ENCODE results near the gene MXD1.
"Not testable (repeated sequence)": the region's sequence is repeated elsewhere in the genome, so short reads cannot be mapped to it uniquely, and the experiment has no call there.

Gene MXD1

DNA sequence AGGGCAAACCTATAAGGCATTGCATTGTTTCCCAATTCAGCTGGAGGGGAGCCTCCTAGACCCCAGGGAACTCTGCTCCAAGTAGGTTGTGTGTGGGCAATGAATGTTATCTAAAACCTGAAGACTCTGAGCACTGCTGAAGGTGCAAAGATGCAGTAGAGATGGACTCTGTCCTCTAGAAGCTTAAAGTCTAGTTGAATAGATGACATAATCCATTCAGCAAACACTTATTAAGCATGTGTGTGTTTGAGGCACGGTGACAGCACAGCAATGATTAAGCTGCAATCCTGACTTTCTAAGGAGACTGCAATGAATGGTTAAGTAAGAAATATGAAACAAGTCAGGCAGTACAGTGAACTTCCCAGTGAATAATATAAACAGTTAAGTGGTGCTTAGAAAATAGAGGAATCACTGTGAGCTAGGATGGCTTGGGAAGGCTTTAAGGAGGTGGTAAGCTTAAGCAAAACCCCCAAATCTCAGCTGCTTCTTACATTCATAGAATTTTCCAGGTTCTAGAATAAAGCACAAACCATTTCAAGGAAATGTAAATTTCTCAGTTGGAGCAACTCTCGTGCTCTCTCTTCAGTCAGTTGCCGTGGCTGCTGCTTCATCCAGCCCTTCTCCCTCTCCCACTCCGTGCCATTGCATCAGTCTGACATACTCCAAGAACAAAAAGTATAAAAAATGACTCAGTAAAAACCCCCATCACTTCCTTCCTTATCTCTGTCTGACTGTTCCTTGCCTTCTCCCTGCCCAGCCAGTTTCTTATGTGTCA, 19.1 kb downstream of the MXD1 start:
- peak; percentile 85 for DNase-seq (ENCODE audit: low spot score)

DNA sequence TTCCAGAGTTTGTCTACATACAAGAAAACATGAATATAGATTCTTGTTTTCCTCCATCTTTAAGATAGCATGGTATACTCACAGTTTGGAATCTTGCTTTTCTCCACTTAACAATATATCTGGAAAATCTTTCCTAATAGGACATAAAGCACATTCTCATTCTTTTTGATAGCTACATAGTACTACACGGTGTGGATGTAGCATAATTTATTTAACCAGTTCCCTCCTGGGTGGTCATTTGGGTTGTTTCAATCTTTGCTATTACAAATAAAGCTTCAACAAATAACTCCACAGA, 19.7 kb downstream of the MXD1 start:
- DNase-seq (ENCODE audit: low spot score), result no peak

DNA sequence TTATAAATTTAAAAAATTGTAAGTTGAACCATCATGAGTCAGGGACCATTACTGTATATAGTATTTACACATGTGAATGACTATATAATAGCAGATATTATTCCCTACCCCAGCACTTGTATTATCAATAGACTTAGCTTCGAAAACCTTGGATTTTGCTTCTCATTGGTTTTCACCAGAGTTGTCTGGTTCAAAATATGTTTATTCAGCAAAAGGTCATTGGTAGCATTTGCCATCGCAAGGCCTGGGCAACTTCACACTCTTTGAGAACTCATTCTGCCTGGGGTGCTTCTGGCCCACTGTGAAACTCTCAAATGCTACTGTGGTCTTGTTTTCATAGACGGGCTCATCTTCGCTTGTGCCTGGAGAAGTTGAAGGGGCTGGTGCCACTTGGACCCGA, 20.1 kb downstream of the MXD1 start:
- no peak for DNase-seq (ENCODE audit: low spot score)

DNA sequence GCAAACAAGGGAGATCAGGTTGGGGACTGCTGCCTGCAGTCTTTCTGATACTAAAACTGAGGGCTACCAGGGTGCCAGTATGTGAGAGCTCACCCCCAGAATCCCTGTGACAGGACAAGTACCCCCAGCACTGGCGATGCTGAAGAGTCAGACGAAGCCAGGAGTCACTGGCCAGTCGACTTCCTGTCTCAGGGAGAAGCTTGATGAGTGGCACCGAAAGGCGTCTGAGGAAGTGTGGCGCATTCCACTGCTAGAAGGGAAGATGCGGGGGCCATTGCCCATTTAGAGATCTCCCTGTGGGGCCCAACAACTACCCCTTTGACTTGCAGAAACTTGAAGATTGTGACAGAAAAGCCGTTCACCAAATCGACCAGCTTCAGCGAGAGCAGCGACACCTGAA, 22.0 kb downstream of the MXD1 start:
- DNase-seq (ENCODE audit: low spot score), result no peak

DNA sequence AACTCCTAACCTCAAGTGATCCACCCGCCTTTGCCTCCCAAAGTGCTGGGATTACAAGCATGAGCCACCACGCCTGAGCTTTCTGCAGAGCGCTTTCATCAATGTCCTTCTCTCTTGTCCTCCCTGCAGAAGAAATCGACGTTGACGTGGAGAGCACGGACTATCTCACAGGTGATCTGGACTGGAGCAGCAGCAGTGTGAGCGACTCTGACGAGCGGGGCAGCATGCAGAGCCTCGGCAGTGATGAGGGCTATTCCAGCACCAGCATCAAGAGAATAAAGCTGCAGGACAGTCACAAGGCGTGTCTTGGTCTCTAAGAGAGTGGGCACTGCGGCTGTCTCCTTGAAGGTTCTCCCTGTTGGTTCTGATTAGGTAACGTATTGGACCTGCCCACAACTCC, 23.1 kb downstream of the MXD1 start:
- DNase-seq (ENCODE audit: low spot score), result no peak

DNA sequence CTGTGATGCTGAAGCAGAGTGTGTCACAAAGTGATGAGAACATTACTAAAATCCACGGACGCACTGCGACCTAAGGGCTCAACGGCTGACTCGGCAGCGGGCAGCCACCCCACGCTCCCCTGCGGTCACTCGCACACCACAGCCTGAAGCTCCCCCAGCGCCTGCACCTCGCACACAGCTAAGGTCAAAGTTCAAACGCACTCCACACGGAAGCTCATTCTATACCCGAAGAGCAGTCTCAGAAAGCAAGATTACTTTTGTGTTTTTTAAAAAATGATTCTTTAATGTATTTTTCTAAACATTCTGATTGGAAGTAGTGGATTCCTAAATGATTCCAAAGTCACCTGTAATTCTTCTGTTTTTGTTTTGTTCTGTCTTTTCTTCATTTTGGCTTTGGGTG, 24.8 kb downstream of the MXD1 start:
- DNase-seq (ENCODE audit: low spot score), result no peak

DNA sequence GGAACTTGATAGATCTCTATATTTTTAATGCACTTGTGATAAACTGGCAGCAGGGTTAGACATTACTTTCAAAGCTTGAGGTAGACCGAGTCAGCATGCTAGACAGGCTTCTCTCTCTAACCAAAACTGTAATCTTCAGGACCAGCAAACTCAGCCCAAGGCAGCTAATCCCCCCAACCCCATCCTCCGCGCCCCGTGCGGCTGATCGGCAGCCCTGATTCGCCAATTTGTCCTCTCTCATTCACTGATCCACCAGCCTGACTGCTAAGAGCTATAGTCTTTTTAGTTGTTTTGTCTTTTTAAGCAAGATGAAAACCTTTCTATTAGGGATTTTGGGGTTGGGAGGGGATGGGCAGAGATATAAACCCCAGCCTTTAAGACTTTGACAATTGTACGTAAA, 25.8 kb downstream of the MXD1 start:
- no peak for DNase-seq (ENCODE audit: low spot score)

DNA sequence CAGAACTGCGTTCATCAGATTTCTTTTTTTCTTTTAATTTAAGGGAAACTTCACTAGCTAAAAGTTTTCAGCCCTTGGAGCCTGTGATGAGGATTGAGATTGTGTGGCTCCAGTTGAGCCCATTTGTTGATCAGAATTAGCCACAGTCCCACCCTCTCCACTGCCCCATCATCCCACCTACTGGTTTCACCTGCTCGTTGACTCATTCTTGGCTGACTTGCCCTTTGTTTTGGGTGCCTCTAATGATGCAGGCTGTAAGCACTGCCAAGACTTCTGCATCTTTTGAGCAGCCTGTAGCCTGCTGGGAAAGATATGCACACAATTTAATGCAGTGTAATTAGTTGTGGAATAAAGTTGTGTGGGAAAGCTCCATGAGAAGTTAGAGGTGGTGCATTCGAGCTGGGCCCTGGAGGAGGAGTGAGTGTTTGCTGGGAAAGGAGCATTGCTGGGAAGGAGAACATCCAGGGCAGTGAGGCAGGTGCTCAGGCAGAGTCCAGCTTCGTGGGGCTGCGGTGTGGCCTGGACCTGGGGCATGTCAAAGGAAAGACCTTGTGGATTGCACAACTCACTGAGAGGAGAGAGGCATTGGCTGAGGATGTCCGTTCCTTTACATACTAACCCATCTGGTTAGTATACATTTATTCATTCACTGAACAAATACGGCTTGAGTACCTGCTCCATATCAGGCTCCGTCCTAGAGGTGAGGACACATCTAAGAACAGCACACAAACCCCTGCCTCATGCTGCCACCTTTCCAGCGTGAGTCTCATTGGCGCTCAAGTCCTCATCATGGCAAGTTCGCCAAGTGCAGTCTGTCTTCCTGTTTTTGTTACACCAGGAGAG, 28.3 kb downstream of the MXD1 start:
- DNase-seq (ENCODE audit: low spot score), result no peak

DNA sequence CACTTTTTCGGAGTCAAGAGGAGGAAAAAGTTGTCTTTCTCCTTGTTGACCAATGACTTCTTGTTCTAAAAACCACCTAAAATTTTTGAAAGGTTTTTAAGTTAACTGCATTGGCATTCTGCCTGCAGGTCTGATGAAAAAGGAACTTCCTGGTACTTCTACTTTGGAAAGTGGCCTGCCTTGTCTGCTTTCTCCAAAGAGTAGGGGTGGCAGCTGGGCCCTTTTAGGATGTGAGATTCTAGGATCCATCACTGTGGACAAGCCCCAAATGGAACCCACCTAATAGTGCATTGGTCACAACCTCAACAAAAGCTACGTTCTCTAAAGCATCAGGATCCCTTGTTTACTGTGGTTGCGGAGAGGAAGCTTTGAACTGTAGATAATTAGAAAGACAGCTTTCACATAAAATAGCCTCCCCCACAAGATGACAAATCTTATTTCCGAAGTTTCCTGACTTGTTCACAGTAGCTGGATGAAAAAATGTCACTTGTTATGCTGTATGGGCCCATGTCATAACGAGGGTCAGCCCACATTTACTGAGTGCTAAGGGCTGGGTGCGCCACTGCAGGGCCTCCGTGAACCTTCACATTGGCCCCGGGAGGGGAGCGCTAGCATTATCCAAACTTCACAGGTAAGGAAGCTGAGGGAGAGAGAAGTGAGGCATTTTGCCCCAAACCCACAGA, 29.1 kb downstream of the MXD1 start:
- DNase-seq (ENCODE audit: low spot score), result no peak

DNA sequence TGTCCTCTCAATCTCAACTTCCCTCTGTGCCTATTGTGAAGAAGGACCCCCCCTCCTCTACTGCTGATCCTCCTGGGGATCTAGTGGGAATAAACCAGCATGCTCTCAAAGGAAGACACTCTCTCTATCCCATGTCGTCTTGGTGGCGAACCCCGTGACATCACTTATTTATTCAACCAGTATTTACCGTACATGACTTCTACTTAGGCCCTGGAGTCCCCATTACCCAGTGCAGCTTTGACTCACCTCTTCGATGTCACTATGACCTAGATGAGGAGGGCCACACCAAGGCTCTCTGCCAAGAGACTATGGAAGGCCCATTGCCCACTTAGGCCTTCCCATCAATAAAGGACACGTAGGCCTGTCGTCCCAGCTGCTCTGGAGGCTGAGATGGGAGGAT, 29.8 kb downstream of the MXD1 start:
- no peak for DNase-seq (ENCODE audit: low spot score)

DNA sequence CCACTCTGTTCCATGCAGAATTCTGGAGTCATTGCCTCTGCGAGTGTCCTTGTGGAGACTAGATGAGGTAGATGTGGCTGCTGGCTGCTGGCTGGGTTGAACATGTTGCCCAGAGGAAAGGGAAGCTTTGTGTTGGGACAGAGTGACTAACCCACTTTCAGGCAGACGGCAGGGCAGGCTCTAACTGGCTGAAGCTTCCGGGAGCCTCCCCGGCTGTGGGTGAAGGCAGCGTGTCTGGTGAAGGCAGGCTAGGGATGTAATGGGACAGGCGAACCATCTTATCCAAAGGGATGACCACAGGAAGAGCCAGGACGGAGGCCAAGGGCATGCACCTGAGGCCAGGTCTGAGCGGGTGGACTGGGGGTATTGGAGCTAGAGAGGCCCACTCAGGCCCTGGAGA, 30.5 kb downstream of the MXD1 start:
- no peak for DNase-seq (ENCODE audit: low spot score)

DNA sequence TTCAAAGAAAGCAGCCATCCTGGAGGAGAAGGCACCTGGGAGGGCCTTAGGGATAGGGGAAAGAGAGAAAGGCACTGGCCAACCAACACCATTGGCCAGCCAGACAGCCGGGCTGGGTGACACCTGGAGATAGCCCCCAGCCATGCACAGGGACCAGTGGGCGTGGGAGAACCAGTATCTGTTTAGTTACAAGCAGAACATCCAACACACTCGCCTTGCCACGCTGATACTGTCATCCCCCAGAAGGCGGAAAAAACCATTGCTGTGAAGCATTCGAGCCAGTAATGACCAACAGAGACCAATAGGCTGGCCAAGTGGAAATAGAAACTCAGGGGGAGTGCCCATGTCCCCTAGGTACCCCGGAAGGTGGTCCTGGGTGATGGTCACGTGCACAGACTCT, 31.0 kb downstream of the MXD1 start:
- DNase-seq (ENCODE audit: low spot score), result no peak

DNA sequence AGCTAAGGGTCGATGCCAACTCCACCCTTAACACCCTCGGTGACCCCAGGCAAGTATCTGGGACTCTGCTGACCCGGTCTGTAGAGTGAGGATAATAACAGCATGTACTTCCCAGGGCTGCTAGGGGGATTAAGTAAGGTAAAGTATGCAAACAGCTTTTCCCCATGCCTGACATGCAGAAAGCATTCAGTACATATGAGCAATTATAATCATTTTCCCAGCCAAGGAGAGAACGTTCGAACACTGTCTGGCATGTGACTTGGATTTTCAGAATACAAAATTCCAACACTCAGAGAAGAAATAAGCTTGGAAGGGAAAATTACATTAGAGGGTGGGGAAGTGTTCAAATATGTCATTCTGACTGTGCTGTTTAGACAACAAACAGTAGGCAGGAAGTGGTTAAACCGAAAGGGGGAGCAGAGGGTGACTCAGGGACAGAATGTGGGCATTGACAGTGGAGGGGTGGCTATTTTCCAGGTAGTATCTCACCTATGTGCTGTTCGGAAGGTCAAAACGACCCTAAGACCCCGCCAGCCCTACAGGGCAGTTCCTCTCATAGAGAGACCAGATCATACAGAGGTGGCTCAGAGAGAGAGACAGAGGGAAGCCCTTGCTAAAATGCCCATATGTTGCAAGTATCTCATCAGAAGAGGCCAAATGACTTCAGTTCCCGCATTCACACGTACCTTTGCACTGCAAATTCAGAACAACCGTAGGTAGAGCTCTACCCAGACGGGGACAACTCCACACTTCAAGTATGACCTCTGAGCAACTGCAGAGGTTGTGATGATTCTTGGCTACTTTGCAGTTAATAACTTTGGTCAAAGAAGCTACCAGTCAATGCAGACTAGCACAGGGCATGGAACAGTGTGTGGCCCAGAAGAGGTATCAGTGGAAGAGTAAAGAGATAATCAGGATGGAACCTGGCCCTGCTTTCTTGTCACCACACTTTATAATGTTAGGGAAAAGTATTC, 31.7 kb downstream of the MXD1 start:
- peak; percentile 69 for DNase-seq (ENCODE audit: low spot score)

DNA sequence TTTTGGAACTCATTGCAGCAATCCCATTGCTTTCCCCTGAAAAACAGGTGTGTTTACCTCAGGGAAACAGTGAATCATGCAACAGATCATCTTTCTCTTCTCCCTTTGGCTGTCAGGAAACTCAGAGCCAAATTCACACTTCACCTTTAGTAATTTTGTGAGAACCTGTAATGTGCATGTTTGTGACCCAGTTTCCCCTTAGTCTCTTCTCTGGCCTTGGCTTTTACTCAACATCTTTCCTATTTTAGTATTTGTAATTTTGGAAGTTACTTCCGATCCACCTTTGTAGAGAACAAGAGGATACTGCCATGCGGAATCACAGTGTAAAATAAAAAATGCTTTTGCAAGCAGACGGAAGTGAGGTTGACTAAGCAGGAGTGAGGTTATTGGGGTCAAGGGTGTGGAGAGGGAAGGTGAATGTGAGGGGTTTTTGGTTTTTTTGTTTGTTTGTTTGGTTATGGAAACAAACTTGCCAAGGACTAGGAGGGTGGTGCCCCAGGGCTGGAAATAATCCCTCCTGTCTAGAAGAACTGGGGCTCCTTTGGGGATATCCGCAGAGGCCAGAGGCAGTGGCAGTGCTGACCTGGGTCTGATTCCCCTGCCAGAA, 32.5 kb downstream of the MXD1 start:
- no peak for DNase-seq (ENCODE audit: low spot score)

DNA sequence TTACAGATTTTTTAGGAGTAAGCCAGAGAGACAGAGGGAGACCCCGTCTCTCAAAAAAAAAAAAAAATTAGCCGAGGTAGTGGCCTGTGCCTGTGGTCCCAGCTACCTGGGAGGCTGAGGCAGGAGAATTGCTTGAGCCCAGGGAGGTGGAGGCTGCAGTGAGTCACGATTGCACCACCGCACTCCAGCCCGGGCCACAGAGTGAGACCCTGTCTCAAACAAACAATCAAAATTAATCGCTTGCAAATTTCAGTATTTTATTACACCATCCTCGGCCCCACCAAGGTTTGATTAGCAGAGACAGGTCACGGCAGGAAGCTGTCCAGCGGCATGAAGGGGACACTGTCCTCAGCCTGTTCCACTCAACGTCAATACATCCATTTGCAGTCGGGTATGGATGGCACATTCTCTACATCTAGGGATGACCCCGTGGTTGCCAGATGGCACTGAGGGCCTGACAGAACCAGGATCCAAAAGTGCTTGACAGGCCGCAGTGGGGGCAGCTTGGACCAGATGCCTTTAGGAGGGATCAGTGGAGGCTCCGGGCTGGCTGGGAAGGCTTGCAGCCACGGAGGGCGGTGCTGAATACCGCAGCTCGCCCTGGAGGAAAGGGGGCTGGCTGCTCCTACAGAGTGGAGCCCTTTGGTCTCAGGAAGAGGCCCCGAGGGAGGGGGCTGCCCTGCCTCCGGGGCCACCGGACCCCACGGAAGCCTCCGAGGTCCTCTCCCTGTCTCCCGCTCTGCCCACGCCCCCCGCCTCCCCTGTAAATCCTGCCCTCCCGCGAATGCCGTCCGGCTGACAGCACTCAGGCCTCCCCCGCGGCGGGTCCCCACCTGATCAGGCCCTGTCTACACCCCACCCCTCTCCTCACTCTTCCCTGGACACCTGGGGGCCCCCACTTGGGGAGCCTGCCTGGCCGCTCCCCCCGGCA, 33.4 kb downstream of the MXD1 start:
- peak; percentile 31 for DNase-seq (ENCODE audit: low spot score)

DNA sequence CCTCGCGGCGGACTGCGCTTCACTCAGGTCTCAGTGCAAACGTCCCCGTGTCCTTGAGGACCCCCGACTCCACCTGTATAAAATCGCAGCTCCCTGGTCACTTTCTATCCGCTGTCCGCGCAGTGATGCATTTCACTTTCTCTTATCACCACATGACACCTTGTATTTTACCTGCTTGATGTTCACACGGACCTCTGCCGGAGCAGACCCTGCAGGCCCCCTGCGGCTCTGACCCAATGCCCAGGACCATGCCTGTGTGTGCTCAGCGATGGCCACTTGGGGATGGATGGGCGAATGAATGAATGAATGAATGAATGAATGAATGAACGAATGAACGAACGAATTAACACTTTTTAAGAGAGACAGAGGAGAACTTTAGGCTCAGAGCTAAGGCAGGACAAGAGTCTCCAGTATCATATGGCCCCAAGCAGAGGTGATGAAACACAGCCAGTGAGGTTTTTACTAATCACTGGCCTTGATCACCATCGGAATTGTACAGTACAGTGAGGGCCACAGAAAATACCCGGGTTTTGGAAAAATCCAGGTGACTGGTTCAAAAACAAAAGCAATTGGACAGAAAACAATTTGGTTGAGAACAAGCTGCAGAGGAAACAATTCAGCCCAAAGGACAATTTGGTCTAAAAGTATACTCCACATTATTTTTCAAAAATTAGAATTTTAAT, 34.2 kb downstream of the MXD1 start:
- no peak for DNase-seq (ENCODE audit: low spot score)

DNA sequence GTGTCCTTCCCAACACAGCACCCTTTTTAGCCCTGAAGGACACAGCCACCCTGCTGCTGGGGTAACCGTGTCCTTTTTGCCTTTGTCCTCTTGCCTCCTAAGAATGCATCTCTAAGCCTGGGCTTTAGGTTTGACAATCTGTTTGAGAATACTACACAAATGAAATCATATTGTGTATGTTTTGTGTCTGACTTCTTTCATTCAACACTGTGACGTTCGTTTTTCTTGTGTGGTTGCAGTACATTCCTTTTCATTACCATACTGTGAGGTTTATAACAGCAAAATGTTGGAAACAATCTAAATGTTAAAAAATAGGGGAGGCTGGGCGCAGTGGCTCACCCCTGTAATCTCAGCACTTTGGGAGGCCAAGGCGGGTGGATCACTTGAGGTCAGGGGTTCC, 35.3 kb downstream of the MXD1 start:
- DNase-seq (ENCODE audit: low spot score), result no peak

DNA sequence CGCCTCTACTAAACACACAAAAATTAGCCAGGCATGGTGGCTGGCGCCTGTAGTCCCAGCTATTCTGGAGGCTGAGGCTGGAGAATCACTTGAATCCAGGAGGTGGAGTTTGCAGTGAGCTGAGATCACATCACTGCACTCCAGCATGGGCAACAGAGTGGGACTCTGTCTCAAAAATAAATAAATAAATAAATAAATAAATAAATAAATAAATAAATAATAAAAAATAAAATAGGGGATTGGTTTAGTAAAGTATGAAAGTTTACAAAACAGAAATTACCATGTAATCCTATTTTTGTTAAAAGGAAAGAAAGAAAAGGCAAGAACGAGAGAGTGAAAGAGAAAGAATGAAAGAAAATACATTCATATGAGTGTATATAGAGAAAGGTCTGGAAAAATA, 35.8 kb downstream of the MXD1 start:
- not testable (repeated sequence) for DNase-seq (ENCODE audit: low spot score)

DNA sequence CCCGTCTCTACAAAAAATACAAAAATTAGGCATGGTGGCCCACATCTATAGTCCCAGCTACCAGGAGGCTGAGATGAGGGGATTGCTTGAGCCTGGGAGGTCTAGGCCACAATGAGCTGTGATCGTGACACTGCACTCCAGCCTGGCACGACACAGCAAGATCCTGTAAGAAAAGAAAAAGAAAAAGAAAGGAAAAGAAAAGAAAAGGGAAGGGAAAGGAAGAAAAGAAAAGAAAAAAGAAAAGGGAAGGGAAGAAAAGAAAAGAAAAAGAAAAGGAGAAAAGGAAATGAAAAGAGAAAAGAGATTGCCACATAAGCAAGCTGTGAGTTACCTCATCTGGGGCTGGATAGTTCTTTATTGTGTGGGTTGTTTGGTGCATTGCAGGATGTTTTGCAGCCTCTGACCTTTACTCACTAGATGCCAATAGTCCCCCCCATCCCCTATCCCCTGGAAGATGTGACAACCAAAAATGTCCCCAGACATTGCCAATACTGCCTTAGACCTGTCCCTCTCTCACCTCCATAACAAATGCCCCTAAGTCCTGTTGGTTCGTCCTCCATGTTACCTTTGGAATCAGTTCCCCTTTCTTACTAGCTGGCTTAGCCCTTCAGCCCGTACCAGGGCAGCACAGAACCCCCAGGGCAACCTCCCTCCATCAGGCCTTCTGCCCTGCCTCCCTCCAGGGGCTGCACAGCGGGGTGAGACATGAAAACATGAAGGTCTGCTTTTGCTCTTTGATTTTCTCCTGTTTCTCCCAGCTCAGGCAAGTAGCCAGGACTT, 37.6 kb downstream of the MXD1 start:
- DNase-seq (ENCODE audit: low spot score), result no peak

Data from hepatic stellate cell (primary cell).